Measurements from ENCODE around the gene PDHX.
"Not testable (repeated sequence)": the region's sequence is repeated elsewhere in the genome, so short reads cannot be mapped to it uniquely, and the experiment has no call there.

PDHX gene

GRCh38 chr11:34911676-34912075 is 4.7 kb upstream of the PDHX start:
- no peak for DNase-seq (ENCODE audit: low read depth)

- not testable (repeated sequence) for DNase-seq (ENCODE audit: low read depth)
Observed at GRCh38 chr11:34913556-34913955, 2.9 kb upstream of the PDHX start.

- no peak for DNase-seq (ENCODE audit: low read depth)
Observed at GRCh38 chr11:34915136-34916014, 1.0 kb upstream of the PDHX start.

GRCh38 chr11:34916843-34917770 is 689 bp downstream of the PDHX start:
- peak; percentile 41 for DNase-seq (ENCODE audit: low read depth)

- no peak for DNase-seq (ENCODE audit: low read depth)
Observed at GRCh38 chr11:34921156-34921555, 4.7 kb downstream of the PDHX start.

GRCh38 chr11:34924714-34925113 is 8.3 kb downstream of the PDHX start:
- DNase-seq (ENCODE audit: low read depth), result no peak

- peak; percentile 74 for DNase-seq (ENCODE audit: low read depth)
Observed at GRCh38 chr11:34926101-34926830, 9.8 kb downstream of the PDHX start.

GRCh38 chr11:34926831-34927132 is 10.4 kb downstream of the PDHX start:
- DNase-seq (ENCODE audit: low read depth), result peak; percentile 80

- no peak for DNase-seq (ENCODE audit: low read depth)
Observed at GRCh38 chr11:34928268-34928959, 12.0 kb downstream of the PDHX start.

GRCh38 chr11:34928960-34929680 is 12.7 kb downstream of the PDHX start:
- DNase-seq (ENCODE audit: low read depth), result no peak

GRCh38 chr11:34929794-34930763 is 13.7 kb downstream of the PDHX start:
- no peak for DNase-seq (ENCODE audit: low read depth)

- DNase-seq (ENCODE audit: low read depth), result no peak
Observed at GRCh38 chr11:34936945-34937629, 20.7 kb downstream of the PDHX start.

- no peak for DNase-seq (ENCODE audit: low read depth)
Observed at GRCh38 chr11:34938611-34939010, 22.2 kb downstream of the PDHX start.

- DNase-seq (ENCODE audit: low read depth), result peak; percentile 30
Observed at GRCh38 chr11:34940026-34940677, 23.7 kb downstream of the PDHX start.

- no peak for DNase-seq (ENCODE audit: low read depth)
Observed at GRCh38 chr11:34941688-34942087, 25.3 kb downstream of the PDHX start.

- no peak for DNase-seq (ENCODE audit: low read depth)
Observed at GRCh38 chr11:34944692-34945091, 28.3 kb downstream of the PDHX start.

- DNase-seq (ENCODE audit: low read depth), result no peak
Observed at GRCh38 chr11:34948696-34949095, 32.3 kb downstream of the PDHX start.

- DNase-seq (ENCODE audit: low read depth), result peak; percentile 47
Observed at GRCh38 chr11:34953955-34954354, 37.5 kb downstream of the PDHX start.

- DNase-seq (ENCODE audit: low read depth), result no peak
Observed at GRCh38 chr11:34957206-34957605, 40.8 kb downstream of the PDHX start.

All from ELR (cell line).